Omental fat pad (tissue), 4 donors: ENCODE results near the gene FIP1L1. TPM values are rescaled to one million over a fixed set of nuclear protein-coding genes. Genes with fewer than 3 reads are reported as not detected.

Source experiments
- ATAC-seq: fragments of 150-250 bp; one replicate; pipeline ENCODE4 v1.9.1; 2016; ENCODE audit warnings: mild to moderate bottlenecking, moderate library complexity; ENCODE audit not compliant: low FRiP score
- DNase-seq: peaks from one replicate; pipeline ENCODE4 v3.0.0-alpha.2; 2019; ENCODE audit warnings: low spot score
- total RNA-seq, 4 donors: library from RNA; depleted of rRNA; stranded (reverse); fragments of >200 nt; gene quantifications; one replicate each; pipeline ENCODE4 v1.1.0, GENCODE V29; 2016
- TF ChIP-seq, protein P1 (sequence below), 3 donors: fragments of 450-650 bp; IDR thresholded peaks; one replicate each; pipeline ENCODE4 v1.5.1; 2016 to 2017; ENCODE audit warnings: antibody characterized with exemption in 3 of 3, mild to moderate bottlenecking in 3 of 3, moderate library complexity in 2 of 3

Gene FIP1L1
- total RNA-seq, 4 donors from 2014 or later, result 31.6 to 51.4 (median 38.7) TPM

- no peak for DNase-seq
- TF ChIP-seq, protein P1, sequence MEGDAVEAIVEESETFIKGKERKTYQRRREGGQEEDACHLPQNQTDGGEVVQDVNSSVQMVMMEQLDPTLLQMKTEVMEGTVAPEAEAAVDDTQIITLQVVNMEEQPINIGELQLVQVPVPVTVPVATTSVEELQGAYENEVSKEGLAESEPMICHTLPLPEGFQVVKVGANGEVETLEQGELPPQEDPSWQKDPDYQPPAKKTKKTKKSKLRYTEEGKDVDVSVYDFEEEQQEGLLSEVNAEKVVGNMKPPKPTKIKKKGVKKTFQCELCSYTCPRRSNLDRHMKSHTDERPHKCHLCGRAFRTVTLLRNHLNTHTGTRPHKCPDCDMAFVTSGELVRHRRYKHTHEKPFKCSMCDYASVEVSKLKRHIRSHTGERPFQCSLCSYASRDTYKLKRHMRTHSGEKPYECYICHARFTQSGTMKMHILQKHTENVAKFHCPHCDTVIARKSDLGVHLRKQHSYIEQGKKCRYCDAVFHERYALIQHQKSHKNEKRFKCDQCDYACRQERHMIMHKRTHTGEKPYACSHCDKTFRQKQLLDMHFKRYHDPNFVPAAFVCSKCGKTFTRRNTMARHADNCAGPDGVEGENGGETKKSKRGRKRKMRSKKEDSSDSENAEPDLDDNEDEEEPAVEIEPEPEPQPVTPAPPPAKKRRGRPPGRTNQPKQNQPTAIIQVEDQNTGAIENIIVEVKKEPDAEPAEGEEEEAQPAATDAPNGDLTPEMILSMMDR (IDR thresholded peaks at IDR 0.05), result no peak
- ATAC-seq, result no peak
Observed at GRCh38 chr4:53480909-53481308, 103.5 kb downstream of the FIP1L1 start.

DNA sequence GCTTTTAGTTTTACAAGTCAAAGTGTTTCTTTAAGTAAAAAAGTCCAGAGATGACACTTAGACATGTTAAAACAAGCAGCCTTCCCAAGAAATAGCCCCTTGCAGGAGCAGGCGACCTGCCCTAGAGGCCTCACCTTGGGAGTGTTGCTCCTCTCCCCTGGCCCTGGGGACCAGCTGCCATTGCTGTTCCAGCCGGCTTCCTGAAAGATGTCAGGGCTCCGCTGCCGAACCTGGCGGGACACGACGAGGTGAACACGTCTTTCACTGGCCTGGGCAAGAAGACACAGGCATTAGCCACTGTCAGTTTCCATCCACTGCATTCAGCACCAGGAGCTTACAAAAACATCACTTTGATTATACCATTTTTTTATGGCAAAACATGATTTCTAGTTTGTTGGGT is 104.1 kb downstream of the FIP1L1 start:
- TF ChIP-seq, protein P1 (IDR thresholded peaks at IDR 0.05), result no peak
- DNase-seq, result no peak
- no peak for ATAC-seq

DNA sequence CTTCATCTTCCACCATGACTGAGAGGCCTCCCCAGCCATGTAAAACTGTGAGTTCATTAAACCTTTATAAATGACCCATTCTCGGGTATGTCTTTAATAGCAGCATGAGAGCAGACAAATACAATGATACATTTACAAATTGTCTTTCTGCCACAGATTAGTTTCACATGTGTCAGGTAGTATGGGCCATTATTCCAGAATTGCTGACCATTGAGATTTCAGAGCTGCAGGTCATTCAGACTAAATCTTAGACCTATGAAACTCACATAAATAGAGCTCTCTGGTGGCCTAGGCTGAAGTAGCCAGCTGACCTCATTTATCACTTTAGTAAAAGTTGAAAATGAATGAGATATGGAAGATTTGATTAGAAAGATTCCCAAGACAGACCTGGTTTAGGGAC is 105.8 kb downstream of the FIP1L1 start:
- TF ChIP-seq, protein P1 (IDR thresholded peaks at IDR 0.05), result no peak
- no peak for ATAC-seq
- DNase-seq, result no peak

- TF ChIP-seq, protein P1 (IDR thresholded peaks at IDR 0.05), result no peak
- ATAC-seq (peak; percentile 87), DNase-seq (no peak)
Observed at GRCh38 chr4:53484911-53485657, 107.6 kb downstream of the FIP1L1 start.

- DNase-seq, result no peak
Observed at GRCh38 chr4:53485658-53486040, 108.2 kb downstream of the FIP1L1 start.

DNA sequence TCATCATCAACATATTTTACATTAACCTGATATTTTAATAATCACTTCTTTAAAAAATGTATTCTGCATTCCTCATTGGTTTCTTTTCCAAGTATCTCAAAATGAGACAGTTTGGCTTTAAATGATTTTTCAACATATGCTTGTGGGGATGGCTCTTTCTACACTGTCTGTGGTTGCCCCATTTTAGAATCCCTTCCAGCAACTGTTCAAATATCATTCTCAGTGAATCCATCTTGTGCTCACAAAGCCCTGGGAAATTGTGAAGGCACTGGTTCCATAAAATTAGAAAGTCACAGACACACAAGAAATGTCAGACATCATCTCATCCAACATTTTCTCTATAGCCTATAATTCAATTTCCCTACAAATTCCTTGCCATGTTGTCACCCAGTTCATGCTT is 110.3 kb downstream of the FIP1L1 start:
- TF ChIP-seq, protein P1 (IDR thresholded peaks at IDR 0.05), result no peak
- DNase-seq, result no peak
- no peak for ATAC-seq

More at GRCh38 chr4:53485658-53486040, 108.2 kb downstream of the FIP1L1 start:
- TF ChIP-seq, protein P1 (IDR thresholded peaks at IDR 0.05), result no peak
- no peak for ATAC-seq

DNA sequence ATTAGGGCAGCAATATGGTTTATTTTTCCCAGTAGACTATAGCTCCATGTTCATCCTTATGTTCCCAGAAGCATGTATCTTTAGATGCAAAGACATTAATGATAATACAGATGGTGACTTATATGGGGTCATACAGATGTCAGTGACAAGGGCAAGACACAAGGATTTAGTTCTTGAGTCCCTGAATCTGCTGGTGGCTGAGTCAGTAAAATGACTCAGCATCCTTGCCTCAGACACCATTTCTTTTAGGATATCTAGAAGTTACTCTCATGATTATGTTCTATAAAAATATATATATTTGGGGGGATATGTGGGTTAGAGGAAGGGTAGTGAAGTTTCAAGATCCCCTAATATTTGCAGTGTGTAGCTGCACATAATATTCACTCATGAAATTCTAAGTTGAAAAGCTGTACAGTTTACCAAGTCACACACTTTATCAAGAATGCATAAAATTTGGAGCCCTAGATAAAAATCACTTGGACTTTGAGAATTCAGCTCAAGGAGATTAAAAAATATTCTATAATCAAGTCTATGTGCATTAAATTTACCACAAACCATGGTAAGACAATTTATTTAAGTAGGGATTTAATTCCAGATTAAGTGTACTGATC is 111.9 kb downstream of the FIP1L1 start:
- TF ChIP-seq, protein P1 (IDR thresholded peaks at IDR 0.05), result no peak

More for the DNA sequence above, 111.9 kb downstream of the FIP1L1 start:
- ATAC-seq (no peak), DNase-seq (no peak)
